Left lung (tissue), 10 donors: ENCODE measurements around the gene TEX101. TPM values are rescaled to one million over a fixed set of nuclear protein-coding genes. Genes with fewer than 3 reads are reported as not detected.

Source experiments
- ATAC-seq: fragments of 200-7000 bp; cut with Tn5 transposase; one replicate; pipeline ENCODE4 v1.9.1; 2020; ENCODE audit warnings: moderate library complexity
- DNase-seq, 4 donors: peaks; one replicate each; pipeline ENCODE4 v3.0.0-alpha.2; 2013 to 2020
- H3K27ac ChIP-seq, 2 donors: fragments of 200-600 bp; sonication (generic) in 1 of 2; one replicate each; pipeline versions ENCODE4 v1.5.0 to v1.8.0; 2020 to 2021
- H3K27me3 ChIP-seq, 2 donors: fragments of 200-600 bp; sonication (generic) in 1 of 2; one replicate each; pipeline versions ENCODE4 v1.5.0 to v1.8.0; 2020 to 2021
- H3K36me3 ChIP-seq, 2 donors: fragments of 200-600 bp; sonication (generic) in 1 of 2; one replicate each; pipeline versions ENCODE4 v1.5.0 to v1.8.0; 2020 to 2021
- H3K4me1 ChIP-seq, 2 donors: fragments of 200-600 bp; one replicate each; pipeline ENCODE4 v1.8.0; 2021
- H3K4me3 ChIP-seq, 2 donors: fragments of 200-600 bp; sonication (generic) in 1 of 2; one replicate each; pipeline versions ENCODE4 v1.5.0 to v1.8.0; 2020 to 2021; ENCODE audit warnings: mild to moderate bottlenecking in 1 of 2
- H3K9me3 ChIP-seq, 2 donors: fragments of 200-600 bp; sonication (generic) in 1 of 2; one replicate each; pipeline versions ENCODE4 v1.5.0 to v1.8.0; 2020 to 2021
- intact Hi-C, 2 donors: fragments of 100-400 bp; cut with DNase I; formaldehyde crosslinking; loops; one replicate each; pipeline versions ENCODE4 v1.11.2 to v1.14.2; 2022
- polyA plus RNA-seq, 6 donors: library from polyadenylated mRNA; unstranded; fragments of 120-200 nt; gene quantifications; one replicate each; pipeline ENCODE4 v1.2.1, GENCODE V29; 2013; ENCODE audit not compliant: insufficient read length in 6 of 6
- total RNA-seq, 2 donors: library from RNA; stranded (reverse); fragmentation: NEBNext Ultra II Directional; extraction: Animal tissue kit (Norgen Biotek cat#: 25700); gene quantifications; one replicate each; pipeline ENCODE4 v1.2.1, GENCODE V29; 2021
- TF ChIP-seq, protein P1 (sequence below), 2 donors: fragments of 200-600 bp; sonication (generic) in 1 of 2; IDR thresholded peaks; one replicate each; pipeline versions ENCODE4 v1.5.0 to v1.8.0; 2021; ENCODE audit warnings: antibody characterized with exemption in 2 of 2
- donor health status: DM: no; HTN: yes; CAD: no.
- donor health status: DM: no; HTN: no; CAD: no.

TEX101 gene
- total and polyA plus RNA-seq, 8 donors: not detected

DNA sequence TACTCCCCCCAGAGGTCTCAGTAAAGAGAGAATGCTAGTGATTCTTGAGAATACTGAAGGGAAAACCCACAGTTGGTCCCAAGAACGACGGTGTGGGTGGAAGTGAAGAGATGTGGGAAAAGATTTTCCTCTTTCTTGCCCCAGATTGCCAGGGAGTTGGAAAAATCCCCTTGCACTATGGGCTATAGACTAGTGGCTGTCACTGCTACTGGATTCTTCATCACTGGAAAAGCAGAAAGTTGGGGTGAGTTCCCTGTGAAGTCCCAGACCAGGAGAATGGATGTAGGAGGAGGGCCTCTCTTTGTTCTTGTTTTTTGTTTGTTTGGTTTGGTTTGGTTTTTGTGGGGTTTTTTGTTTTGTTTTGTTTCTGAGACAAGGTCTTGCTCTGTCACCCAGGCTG is 39.3 kb downstream of the TEX101 start:
- Histone ChIP-seq H3K27me3 (no peaks in the 10 kb centered on the region), H3K4me1 (peaks cover 0 to 12% of the 10 kb centered on the region in 2 donors), H3K27ac (no peak overlapping the region), H3K4me3 (no peak overlapping the region), H3K9me3 (no peaks in the 10 kb centered on the region), H3K36me3 (no peaks in the 10 kb centered on the region)
- no peak for DNase-seq
- no peak for ATAC-seq
- TF ChIP-seq, protein P1, sequence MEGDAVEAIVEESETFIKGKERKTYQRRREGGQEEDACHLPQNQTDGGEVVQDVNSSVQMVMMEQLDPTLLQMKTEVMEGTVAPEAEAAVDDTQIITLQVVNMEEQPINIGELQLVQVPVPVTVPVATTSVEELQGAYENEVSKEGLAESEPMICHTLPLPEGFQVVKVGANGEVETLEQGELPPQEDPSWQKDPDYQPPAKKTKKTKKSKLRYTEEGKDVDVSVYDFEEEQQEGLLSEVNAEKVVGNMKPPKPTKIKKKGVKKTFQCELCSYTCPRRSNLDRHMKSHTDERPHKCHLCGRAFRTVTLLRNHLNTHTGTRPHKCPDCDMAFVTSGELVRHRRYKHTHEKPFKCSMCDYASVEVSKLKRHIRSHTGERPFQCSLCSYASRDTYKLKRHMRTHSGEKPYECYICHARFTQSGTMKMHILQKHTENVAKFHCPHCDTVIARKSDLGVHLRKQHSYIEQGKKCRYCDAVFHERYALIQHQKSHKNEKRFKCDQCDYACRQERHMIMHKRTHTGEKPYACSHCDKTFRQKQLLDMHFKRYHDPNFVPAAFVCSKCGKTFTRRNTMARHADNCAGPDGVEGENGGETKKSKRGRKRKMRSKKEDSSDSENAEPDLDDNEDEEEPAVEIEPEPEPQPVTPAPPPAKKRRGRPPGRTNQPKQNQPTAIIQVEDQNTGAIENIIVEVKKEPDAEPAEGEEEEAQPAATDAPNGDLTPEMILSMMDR (IDR thresholded peaks at IDR 0.05): no peak
- intact Hi-C loops: no loop called here

- peaks cover 0 to 10% of the 10 kb centered on the region in 2 donors for H3K4me1 ChIP-seq
- intact Hi-C loops: no loop called here
- no peak overlapping the region for H3K4me3 ChIP-seq
- no peak for ATAC-seq
- DNase-seq: no peak
- H3K36me3 ChIP-seq: no peaks in the 10 kb centered on the region
- no peak overlapping the region for H3K27ac ChIP-seq
- no peaks in the 10 kb centered on the region for H3K9me3 ChIP-seq
- H3K27me3 ChIP-seq: no peaks in the 10 kb centered on the region
- TF ChIP-seq, protein P1 (IDR thresholded peaks at IDR 0.05): no peak
Measured at GRCh38 chr19:43455321-43456113, 40.8 kb downstream of the TEX101 start.

DNA sequence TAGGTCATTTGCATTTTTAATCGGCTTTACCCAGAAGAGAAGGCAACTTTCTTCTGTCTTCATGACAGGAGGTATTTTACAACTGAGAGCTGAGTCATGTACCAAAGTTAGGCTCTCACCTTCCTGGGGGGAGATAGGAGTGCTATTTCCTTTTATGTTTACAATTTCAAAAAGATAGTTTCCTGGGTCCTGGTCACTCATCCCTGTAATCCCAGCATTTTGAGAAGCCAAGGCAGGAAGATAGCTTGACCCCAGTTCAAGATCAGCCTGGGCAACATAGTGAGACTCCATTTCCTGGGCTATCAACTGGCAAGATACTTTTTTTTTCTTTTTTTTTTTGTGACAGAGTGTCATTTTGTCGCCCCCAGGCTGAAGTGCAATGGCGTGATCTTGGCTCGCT is 43.1 kb downstream of the TEX101 start:
- intact Hi-C loops: no loop called here
- H3K4me3 ChIP-seq: no peak overlapping the region
- no peaks in the 10 kb centered on the region for H3K36me3 ChIP-seq
- no peaks in the 10 kb centered on the region for H3K27me3 ChIP-seq
- peaks cover 0 to 9% of the 10 kb centered on the region in 2 donors for H3K4me1 ChIP-seq
- H3K9me3 ChIP-seq: no peaks in the 10 kb centered on the region
- TF ChIP-seq, protein P1 (IDR thresholded peaks at IDR 0.05): no peak
- DNase-seq (no peak), ATAC-seq (no peak)
- no peak overlapping the region for H3K27ac ChIP-seq

DNA sequence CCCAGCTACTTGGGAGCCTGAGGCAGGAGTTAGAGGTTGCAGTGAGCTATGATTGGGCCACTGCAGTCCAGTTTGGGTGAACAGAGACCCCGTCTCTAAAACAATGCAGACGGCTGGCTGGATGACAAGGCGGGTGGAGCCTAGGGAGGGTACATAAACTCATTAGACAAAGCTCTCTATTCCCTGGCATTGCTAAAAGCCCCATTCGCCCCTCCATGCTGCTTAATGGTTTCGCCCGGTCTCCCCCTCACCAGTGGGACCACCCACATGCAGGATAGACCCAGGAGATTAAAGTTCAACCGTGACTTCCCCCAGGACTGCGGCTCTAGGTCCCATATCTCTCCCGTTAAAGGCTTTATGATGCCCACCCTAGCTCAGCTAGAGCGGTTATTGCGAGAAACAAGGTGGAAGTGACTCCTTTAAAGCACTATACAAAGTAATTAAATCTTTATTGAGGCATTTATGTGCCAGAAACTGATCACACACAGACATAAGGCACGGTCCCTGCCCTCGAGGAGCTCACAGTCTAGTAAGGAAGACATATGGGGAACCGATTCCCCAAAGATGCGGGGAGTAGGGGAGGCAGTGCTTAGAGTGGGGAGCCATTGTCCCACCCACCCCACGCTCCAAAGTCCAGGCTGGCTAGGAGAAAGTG is 45.8 kb downstream of the TEX101 start:
- intact Hi-C loops: no loop called here
- Histone ChIP-seq H3K27ac (no peak overlapping the region), H3K36me3 (no peaks in the 10 kb centered on the region), H3K4me1 (peaks cover 4 to 27% of the 10 kb centered on the region in 2 donors), H3K27me3 (peaks cover 0 to 14% of the 10 kb centered on the region in 2 donors), H3K4me3 (no peak overlapping the region), H3K9me3 (no peaks in the 10 kb centered on the region)
- DNase-seq (no peak), ATAC-seq (no peak)
- TF ChIP-seq, protein P1 (IDR thresholded peaks at IDR 0.05): no peak

DNA sequence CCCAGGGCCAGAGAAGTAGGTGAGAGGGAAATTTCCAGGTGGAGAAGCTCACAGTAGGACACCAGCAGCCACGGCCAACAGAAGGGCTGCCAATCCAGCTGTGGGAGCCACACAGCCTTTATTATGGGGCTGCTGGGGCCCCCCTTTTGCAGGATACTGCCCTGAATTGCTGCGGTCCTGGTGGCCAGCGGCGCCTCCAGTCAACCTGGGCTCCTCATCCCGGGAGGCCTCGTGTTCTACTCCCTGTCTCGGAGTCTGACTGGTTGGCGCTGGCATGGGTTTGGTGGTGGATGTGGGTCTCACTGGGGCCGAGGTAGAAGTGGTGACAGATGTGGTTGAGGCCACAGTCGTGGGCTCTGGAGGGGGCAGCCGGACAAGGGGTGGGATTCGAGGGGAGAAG is 46.6 kb downstream of the TEX101 start:
- no peak overlapping the region for H3K4me3 ChIP-seq
- H3K27me3 ChIP-seq: peaks cover 0 to 20% of the 10 kb centered on the region in 2 donors
- ATAC-seq (no peak), DNase-seq (no peak)
- intact Hi-C loops: no loop called here
- no peaks in the 10 kb centered on the region for H3K36me3 ChIP-seq
- no peak overlapping the region for H3K27ac ChIP-seq
- TF ChIP-seq, protein P1 (IDR thresholded peaks at IDR 0.05): no peak
- H3K9me3 ChIP-seq: no peaks in the 10 kb centered on the region
- H3K4me1 ChIP-seq: peaks cover 4 to 27% of the 10 kb centered on the region in 2 donors
